Ovary (tissue), 3 donors: ENCODE results near the gene BLOC1S1.

ENCODE experiments used
- CTCF ChIP-seq, 3 donors: fragments of 450-650 bp in 2 of 3; fragments of 200-600 bp in 1 of 3; IDR thresholded peaks; one replicate each; pipeline versions ENCODE4 v1.5.1 to v1.8.0; 2016 to 2022; ENCODE audit warnings: antibody characterized with exemption in 3 of 3, mild to moderate bottlenecking in 1 of 3
- EP300 ChIP-seq: sonication (generic); formaldehyde crosslinking; IDR thresholded peaks from one replicate; pipeline ENCODE4 v1.6.1; 2017; ENCODE audit warnings: antibody characterized with exemption
- POLR2A ChIP-seq: fragments of 450-650 bp; IDR thresholded peaks from one replicate; pipeline ENCODE4 v1.6.1; 2017; ENCODE audit warnings: antibody characterized with exemption, mild to moderate bottlenecking, moderate library complexity
- donor health status: DM: no; HTN: no; CAD: no.

GRCh38 chr12:55713721-55714120 lies 2.1 kb upstream of the BLOC1S1 start:
- no peak for TF ChIP-seq POLR2A
- TF ChIP-seq CTCF (IDR thresholded peaks at IDR 0.05): no peak
- no peak for TF ChIP-seq EP300
